GM12872 (cell line): Measurements from ENCODE around the gene CSNK2A3.

Experiments used
- TF ChIP-seq, protein P1 (sequence below): IDR thresholded peaks from 3 replicates; pipeline ENCODE4 v1.5.1; 2011; ENCODE audit warnings: low read depth, mild to moderate bottlenecking, low read length, moderate library complexity; ENCODE audit not compliant: insufficient read depth

The CSNK2A3 gene

DNA sequence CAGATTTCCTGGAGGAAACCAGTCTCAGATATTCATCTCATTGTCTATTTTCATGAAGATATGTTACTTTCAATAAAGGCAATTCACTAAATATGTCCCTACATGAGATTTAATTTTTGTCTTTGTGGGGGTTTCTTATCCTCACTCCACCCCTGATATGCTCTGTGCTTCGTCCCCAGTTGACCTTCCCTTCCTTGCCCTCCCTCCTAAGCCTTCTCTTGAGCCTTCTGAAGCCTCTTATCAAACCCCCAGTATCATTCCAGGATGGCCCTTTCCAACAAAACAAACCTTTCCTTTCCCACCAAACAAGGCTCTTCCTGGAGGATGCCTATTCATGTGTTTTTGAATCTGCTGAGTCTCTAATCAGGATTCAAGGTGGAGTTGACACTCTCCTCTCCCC is 44.8 kb downstream of the CSNK2A3 start:
- TF ChIP-seq, protein P1, sequence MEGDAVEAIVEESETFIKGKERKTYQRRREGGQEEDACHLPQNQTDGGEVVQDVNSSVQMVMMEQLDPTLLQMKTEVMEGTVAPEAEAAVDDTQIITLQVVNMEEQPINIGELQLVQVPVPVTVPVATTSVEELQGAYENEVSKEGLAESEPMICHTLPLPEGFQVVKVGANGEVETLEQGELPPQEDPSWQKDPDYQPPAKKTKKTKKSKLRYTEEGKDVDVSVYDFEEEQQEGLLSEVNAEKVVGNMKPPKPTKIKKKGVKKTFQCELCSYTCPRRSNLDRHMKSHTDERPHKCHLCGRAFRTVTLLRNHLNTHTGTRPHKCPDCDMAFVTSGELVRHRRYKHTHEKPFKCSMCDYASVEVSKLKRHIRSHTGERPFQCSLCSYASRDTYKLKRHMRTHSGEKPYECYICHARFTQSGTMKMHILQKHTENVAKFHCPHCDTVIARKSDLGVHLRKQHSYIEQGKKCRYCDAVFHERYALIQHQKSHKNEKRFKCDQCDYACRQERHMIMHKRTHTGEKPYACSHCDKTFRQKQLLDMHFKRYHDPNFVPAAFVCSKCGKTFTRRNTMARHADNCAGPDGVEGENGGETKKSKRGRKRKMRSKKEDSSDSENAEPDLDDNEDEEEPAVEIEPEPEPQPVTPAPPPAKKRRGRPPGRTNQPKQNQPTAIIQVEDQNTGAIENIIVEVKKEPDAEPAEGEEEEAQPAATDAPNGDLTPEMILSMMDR = no peak

DNA sequence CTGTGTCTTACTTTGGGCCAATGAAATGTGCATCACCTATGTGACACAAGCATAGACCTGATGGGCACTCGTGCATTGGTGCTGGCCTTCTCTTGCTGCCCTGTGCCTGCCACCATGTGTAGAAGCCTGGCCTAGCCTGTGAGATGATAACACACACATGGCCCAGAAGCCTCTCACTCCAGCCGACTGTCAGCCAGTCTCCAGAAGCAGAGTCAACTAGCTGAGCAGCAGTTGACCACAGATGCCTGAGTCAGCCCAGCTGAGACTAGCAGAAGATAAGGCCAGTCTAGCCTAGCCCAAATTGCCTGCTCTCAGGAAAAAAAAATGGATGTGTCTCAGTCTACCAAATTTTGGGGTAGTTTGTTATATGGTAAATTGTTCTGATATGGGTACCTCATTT is 46.2 kb downstream of the CSNK2A3 start:
- TF ChIP-seq, protein P1 = no peak

DNA sequence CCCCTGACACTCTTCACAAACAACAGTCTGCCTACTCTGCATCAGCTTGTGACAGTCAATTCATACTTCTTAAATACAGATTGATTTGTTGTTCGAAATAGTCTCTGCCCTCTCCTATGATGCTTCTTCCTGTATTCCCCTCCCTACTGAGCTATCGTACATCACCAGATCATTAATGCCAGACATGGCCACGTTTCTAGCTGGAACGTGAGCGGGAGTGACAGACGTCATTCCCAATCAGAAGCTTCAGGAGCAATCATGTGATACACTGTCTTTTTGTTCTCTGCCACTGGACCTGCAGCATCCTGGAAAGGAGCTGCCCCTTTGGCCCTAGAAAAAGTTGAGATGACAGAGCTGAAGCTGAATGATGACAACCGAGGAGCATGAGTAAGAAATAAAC is 48.5 kb downstream of the CSNK2A3 start:
- TF ChIP-seq, protein P1 = no peak

DNA sequence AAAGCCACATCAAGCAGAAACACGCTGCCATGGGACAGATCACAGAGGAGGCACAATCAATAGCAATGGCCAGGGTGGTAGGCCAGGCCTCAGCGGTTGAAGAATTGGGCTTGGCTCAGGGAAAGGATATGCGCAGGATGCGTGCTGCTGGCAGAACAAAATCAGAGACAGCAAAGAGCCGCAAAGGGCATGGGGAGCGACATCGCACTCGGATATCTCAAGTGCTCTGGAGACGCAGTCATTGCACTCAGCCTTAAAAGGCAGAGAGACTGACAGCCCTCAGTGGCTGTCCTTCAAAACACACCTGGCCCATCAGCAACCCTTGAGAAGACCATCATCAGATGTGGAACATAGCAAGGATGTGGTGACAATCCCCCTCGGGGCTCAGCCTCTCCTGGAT is 50.5 kb downstream of the CSNK2A3 start:
- TF ChIP-seq, protein P1 = no peak
